ENCODE results near the gene SLC6A20. TPM values are rescaled to one million over a fixed set of nuclear protein-coding genes. Genes with fewer than 3 reads are reported as not detected.
A peak's percentile ranks its signal among the peaks of the same experiment; 100 is the strongest.
"Not testable (repeated sequence)": the region's sequence is repeated elsewhere in the genome, so short reads cannot be mapped to it uniquely, and the experiment has no call there.

SLC6A20 gene
- total RNA-seq, 3 donors from 2014 or later: 0.29 to 2.4 (median 1.2) TPM

- H3K4me3 ChIP-seq: no peak overlapping the region
- intact Hi-C loops (cut with DNase I, micrococcal nuclease): loop anchor here (5.0 to 10.0 kb wide), 3 partner anchors 152 to 322 kb away; no protein-coding TSS in a partner anchor
- DNase-seq (no peak), ATAC-seq (no peak)
- no peaks in the 10 kb centered on the region for H3K36me3 ChIP-seq (ENCODE audit: low read depth)
- no peaks in the 10 kb centered on the region for H3K9me3 ChIP-seq
- TF ChIP-seq CTCF (IDR thresholded peaks at IDR 0.05): no peak
- no peaks in the 10 kb centered on the region for H3K4me1 ChIP-seq (ENCODE audit: low read depth)
Measured at GRCh38 chr3:45762647-45763302, 33.6 kb downstream of the SLC6A20 start.

- ATAC-seq: no peak
- intact Hi-C loops (cut with DNase I, micrococcal nuclease): loop anchor here (5.0 to 10.0 kb wide), 3 partner anchors 153 to 323 kb away; no protein-coding TSS in a partner anchor
- DNase-seq: no peak
- H3K9me3 ChIP-seq: no peaks in the 10 kb centered on the region
- H3K4me1 ChIP-seq (ENCODE audit: low read depth): no peaks in the 10 kb centered on the region
- no peak overlapping the region for H3K4me3 ChIP-seq
- no peaks in the 10 kb centered on the region for H3K36me3 ChIP-seq (ENCODE audit: low read depth)
- TF ChIP-seq CTCF (IDR thresholded peaks at IDR 0.05): no peak
Measured at GRCh38 chr3:45761831-45762230, 34.5 kb downstream of the SLC6A20 start.

GRCh38 chr3:45760878-45761711 lies 35.2 kb downstream of the SLC6A20 start:
- Histone ChIP-seq H3K9me3 (no peaks in the 10 kb centered on the region), H3K36me3 (ENCODE audit: low read depth) (no peaks in the 10 kb centered on the region), H3K4me3 (no peak overlapping the region), H3K4me1 (ENCODE audit: low read depth) (no peaks in the 10 kb centered on the region)
- ATAC-seq: peak; percentile 93
- intact Hi-C loops (cut with DNase I, micrococcal nuclease): loop anchor here (5.0 to 10.0 kb wide), 3 partner anchors 154 to 324 kb away; no protein-coding TSS in a partner anchor
- TF ChIP-seq CTCF (IDR thresholded peaks at IDR 0.05): peak; percentile 63
- peak in 2 of 3 donors; percentile 56 to 57 for DNase-seq

- H3K36me3 ChIP-seq (ENCODE audit: low read depth): no peaks in the 10 kb centered on the region
- no peak for DNase-seq
- ATAC-seq: no peak
- no peak overlapping the region for H3K4me3 ChIP-seq
- no peak for TF ChIP-seq CTCF (IDR thresholded peaks at IDR 0.05)
- intact Hi-C loops (cut with DNase I, micrococcal nuclease): loop anchor here (5.0 to 10.0 kb wide), 3 partner anchors 155 to 325 kb away; no protein-coding TSS in a partner anchor
- no peaks in the 10 kb centered on the region for H3K9me3 ChIP-seq
- no peaks in the 10 kb centered on the region for H3K4me1 ChIP-seq (ENCODE audit: low read depth)
Measured at GRCh38 chr3:45759851-45760250, 36.5 kb downstream of the SLC6A20 start.

GRCh38 chr3:45758871-45759270 lies 37.5 kb downstream of the SLC6A20 start:
- Histone ChIP-seq H3K9me3 (no peaks in the 10 kb centered on the region), H3K36me3 (ENCODE audit: low read depth) (no peaks in the 10 kb centered on the region), H3K4me1 (ENCODE audit: low read depth) (no peaks in the 10 kb centered on the region), H3K4me3 (no peak overlapping the region)
- no peak for TF ChIP-seq CTCF (IDR thresholded peaks at IDR 0.05)
- intact Hi-C loops (cut with DNase I, micrococcal nuclease): no loop called here
- no peak for ATAC-seq
- DNase-seq: no peak

GRCh38 chr3:45757141-45757540 lies 39.2 kb downstream of the SLC6A20 start:
- H3K4me1 ChIP-seq (ENCODE audit: low read depth); H3K9me3 ChIP-seq; H3K4me3 ChIP-seq; H3K36me3 ChIP-seq (ENCODE audit: low read depth); DNase-seq; ATAC-seq; intact Hi-C loops (cut with DNase I, micrococcal nuclease): not testable (repeated sequence)

Measured in mucosa of descending colon (tissue), 3 donors.